ENCODE measurements around the gene CNOT1. TPM values are rescaled to one million over a fixed set of nuclear protein-coding genes. Genes with fewer than 3 reads are reported as not detected.

CNOT1 gene
- total RNA-seq, 1 experiment from 2014 or later: 230 TPM

DNA sequence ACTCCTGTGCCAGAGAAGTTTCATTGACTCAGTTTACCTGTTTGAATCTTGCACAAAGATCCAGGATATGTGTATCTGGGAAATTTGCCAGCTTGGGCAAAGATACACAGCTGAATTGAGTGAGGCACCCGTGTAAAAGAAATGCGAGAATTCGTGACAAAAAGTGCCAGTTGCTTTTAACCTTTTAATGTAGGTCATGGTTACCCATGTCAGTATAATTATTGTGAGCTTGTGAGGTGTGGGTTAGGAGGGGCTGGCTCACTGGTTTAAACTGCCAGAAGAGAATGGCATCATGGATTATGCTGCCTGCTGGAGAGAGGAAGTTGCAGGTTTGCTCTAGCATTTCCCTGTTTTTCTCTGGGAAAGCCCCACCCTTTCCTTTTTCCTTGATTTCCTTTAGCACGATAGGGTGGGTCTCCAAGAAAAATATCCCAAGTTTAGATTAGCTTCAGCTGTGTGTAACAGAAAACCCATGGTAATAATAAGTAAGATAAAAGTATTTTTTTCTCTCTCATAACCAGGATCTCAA is 154.5 kb downstream of the CNOT1 start:
- no TSS peak for BruUV-seq (replicated peaks)
- POLR2A ChIA-PET: no interaction called here
- H3K4me1 ChIP-seq (ENCODE audit: control insufficient read depth in 1 of 2, insufficient read depth in 2 of 2, low read length in 2 of 2): no peaks in the 10 kb centered on the region

More for the DNA sequence above, 154.5 kb downstream of the CNOT1 start:
- H3K27me3 ChIP-seq (ENCODE audit: insufficient read depth, low read length): no peaks in the 10 kb centered on the region
- ChIA-PET CTCF (interaction anchor here (1.6 kb wide), 1 partner anchor 12 kb away, joined by 3 read pairs; no protein-coding TSS in a partner anchor), RAD21 (ENCODE audit: low non-redundant PET in 1 of 2, low total read pairs in 2 of 2, uncharacterized antibody in 2 of 2, unreplicated experiment in 2 of 2) (no interaction called here)
- no peaks in the 10 kb centered on the region for H3K36me3 ChIP-seq (ENCODE audit: control insufficient read depth in 1 of 2, insufficient read depth in 2 of 2, low read length in 2 of 2)
- H3K9me2 ChIP-seq (ENCODE audit: insufficient read depth): no peaks in the 10 kb centered on the region
- H3K4me2 ChIP-seq (ENCODE audit: low read length): no peak overlapping the region
- no peak for TF ChIP-seq ZBTB33 (IDR thresholded peaks at IDR 0.05; ENCODE audit: extremely low read depth, insufficient replicate concordance, low read length)
- TF ChIP-seq, protein P1, sequence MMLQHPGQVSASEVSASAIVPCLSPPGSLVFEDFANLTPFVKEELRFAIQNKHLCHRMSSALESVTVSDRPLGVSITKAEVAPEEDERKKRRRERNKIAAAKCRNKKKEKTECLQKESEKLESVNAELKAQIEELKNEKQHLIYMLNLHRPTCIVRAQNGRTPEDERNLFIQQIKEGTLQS (IDR thresholded peaks at IDR 0.05): no peak
- TF ChIP-seq ZFX (IDR thresholded peaks at IDR 0.05): no peak
- no peak for TF ChIP-seq CEBPB (IDR thresholded peaks at IDR 0.05; ENCODE audit: low read depth)
- no peak for TF ChIP-seq MAX (IDR thresholded peaks at IDR 0.05)
- no peak for TF ChIP-seq EGR1 (IDR thresholded peaks at IDR 0.05; ENCODE audit: low read depth)
- TF ChIP-seq FOSL1 (IDR thresholded peaks at IDR 0.05; ENCODE audit: low read depth): no peak
- no peak for TF ChIP-seq ELF1 (IDR thresholded peaks at IDR 0.05; ENCODE audit: borderline replicate concordance, low read depth)
- TF ChIP-seq EZH2 (IDR thresholded peaks at IDR 0.05): no peak
- intact Hi-C loops (cut with micrococcal nuclease): no loop called here
- no peaks in the 10 kb centered on the region for H3K79me2 ChIP-seq (ENCODE audit: insufficient read depth, low read length)
- no peaks in the 10 kb centered on the region for H4K20me1 ChIP-seq (ENCODE audit: insufficient read depth)
- no peak for DNase-seq (ENCODE audit: low read depth, low spot score)
- no peak overlapping the region for H3K9ac ChIP-seq (ENCODE audit: low read length)
- no peak overlapping the region for H2AFZ ChIP-seq (ENCODE audit: low read depth, low read length, poor library complexity, severe bottlenecking)
- no peak overlapping the region for H3K4me3 ChIP-seq (replicated peaks in 1 of 2; ENCODE audit: low read depth in 1 of 2, low read length in 2 of 2)
- H3K27ac ChIP-seq (ENCODE audit: low read depth, low read length): no peak overlapping the region
- no peak for ATAC-seq
- H3K9me3 ChIP-seq (ENCODE audit: control insufficient read depth in 1 of 2, insufficient read depth in 1 of 2, low read depth in 1 of 2, low read length in 2 of 2): no peaks in the 10 kb centered on the region

Measured in HCT116 (cell line).